HepG2 (cell line): Measurements from ENCODE around the gene CKAP2L.

Experiments used
- BHLHE40 ChIP-seq: IDR thresholded peaks from 2 replicates; pipeline ENCODE4 v1.6.1; 2011; ENCODE audit warnings: low read length, improper control_type of control experiment
- CHD2 ChIP-seq: IDR thresholded peaks from 2 replicates; pipeline ENCODE4 v1.6.1; 2011; ENCODE audit warnings: low read depth, low read length, improper control_type of control experiment
- DPF2 ChIP-seq: sonication (generic); formaldehyde crosslinking; IDR thresholded peaks from 2 replicates; pipeline ENCODE4 v1.4.0; 2020; ENCODE audit warnings: mild to moderate bottlenecking, low read depth, missing genetic modification reagents, borderline replicate concordance
- FOXC1 ChIP-seq: sonication (generic); formaldehyde crosslinking; IDR thresholded peaks from 2 replicates; pipeline ENCODE4 v1.8.0; 2022; ENCODE audit warnings: mild to moderate bottlenecking, missing genetic modification reagents, borderline replicate concordance
- FOXJ3 ChIP-seq: sonication (generic); formaldehyde crosslinking; IDR thresholded peaks from 2 replicates; pipeline ENCODE4 v1.4.0; 2020; ENCODE audit warnings: missing genetic modification reagents, mild to moderate bottlenecking, borderline replicate concordance
- RBFOX2 ChIP-seq: fragments of 200-400 bp; formaldehyde crosslinking; IDR thresholded peaks from 2 replicates; pipeline ENCODE4 v1.6.1; 2017; ENCODE audit warnings: low read depth, mild to moderate bottlenecking, low read length
- USF2 ChIP-seq, 2 experiments: sonication (generic) in 1 of 2; formaldehyde crosslinking in 1 of 2; IDR thresholded peaks; 2 replicates each; pipeline versions ENCODE4 v1.5.1 to v1.6.1; 2011 to 2020; ENCODE audit warnings: borderline replicate concordance in 1 of 2, low read depth in 1 of 2, low read length in 1 of 2, mild to moderate bottlenecking in 1 of 2, missing genetic modification reagents in 1 of 2, moderate library complexity in 1 of 2
- ZNF256 ChIP-seq: sonication (generic); formaldehyde crosslinking; conservative IDR thresholded peaks from 2 replicates; pipeline ENCODE4 v1.4.0; 2020; ENCODE audit warnings: missing genetic modification reagents
- ZNF274 ChIP-seq: sonication (generic); formaldehyde crosslinking; IDR thresholded peaks from 2 replicates; pipeline ENCODE4 v1.5.1; 2020; ENCODE audit warnings: mild to moderate bottlenecking, missing genetic modification reagents
- TF ChIP-seq, protein P1 (sequence below): sonication (generic); formaldehyde crosslinking; IDR thresholded peaks from 2 replicates; pipeline ENCODE4 v1.4.0; 2020; ENCODE audit warnings: missing genetic modification reagents, mild to moderate bottlenecking, borderline replicate concordance

- TF ChIP-seq FOXJ3 (no peak), BHLHE40 (no peak), CHD2 (no peak), DPF2 (CRISPR knock-in tag) (no peak), USF2 (IDR thresholded peaks at IDR 0.05; ENCODE audit: low read depth, low read length) (no peak), USF2 (CRISPR knock-in tag; IDR thresholded peaks at IDR 0.05; ENCODE audit: borderline replicate concordance) (no peak), ZNF256 (CRISPR knock-in tag) (no peak), FOXC1 (CRISPR knock-in tag) (no peak), ZNF274 (CRISPR knock-in tag) (no peak), RBFOX2 (no peak)
- TF ChIP-seq, protein P1, sequence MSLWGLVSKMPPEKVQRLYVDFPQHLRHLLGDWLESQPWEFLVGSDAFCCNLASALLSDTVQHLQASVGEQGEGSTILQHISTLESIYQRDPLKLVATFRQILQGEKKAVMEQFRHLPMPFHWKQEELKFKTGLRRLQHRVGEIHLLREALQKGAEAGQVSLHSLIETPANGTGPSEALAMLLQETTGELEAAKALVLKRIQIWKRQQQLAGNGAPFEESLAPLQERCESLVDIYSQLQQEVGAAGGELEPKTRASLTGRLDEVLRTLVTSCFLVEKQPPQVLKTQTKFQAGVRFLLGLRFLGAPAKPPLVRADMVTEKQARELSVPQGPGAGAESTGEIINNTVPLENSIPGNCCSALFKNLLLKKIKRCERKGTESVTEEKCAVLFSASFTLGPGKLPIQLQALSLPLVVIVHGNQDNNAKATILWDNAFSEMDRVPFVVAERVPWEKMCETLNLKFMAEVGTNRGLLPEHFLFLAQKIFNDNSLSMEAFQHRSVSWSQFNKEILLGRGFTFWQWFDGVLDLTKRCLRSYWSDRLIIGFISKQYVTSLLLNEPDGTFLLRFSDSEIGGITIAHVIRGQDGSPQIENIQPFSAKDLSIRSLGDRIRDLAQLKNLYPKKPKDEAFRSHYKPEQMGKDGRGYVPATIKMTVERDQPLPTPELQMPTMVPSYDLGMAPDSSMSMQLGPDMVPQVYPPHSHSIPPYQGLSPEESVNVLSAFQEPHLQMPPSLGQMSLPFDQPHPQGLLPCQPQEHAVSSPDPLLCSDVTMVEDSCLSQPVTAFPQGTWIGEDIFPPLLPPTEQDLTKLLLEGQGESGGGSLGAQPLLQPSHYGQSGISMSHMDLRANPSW (CRISPR knock-in tag): no peak
Measured at GRCh38 chr2:112728378-112729175, 35.8 kb downstream of the CKAP2L start.
